ENCODE results near the gene SMKR1. TPM values are rescaled to one million over a fixed set of nuclear protein-coding genes. Genes with fewer than 3 reads are reported as not detected.

Gene SMKR1
- total RNA-seq, 1 experiment from 2014 or later = 0.87 TPM

GRCh38 chr7:129560831-129561230 is 58.5 kb downstream of the SMKR1 start:
- H3K23me2 ChIP-seq (ENCODE audit: insufficient read length, low read depth, low read length, poor library complexity, severe bottlenecking) = no peaks in the 10 kb centered on the region
- H4K8ac ChIP-seq (replicated peaks; ENCODE audit: insufficient read length, low read depth, low read length) = no peak overlapping the region
- peak overlapping the region in 1 of 2 experiments; percentile 8; a peak in 1 of 5 replicates for H3K4me3 Mint-ChIP-seq
- H3K4ac ChIP-seq (ENCODE audit: low read depth, low read length) = no peak overlapping the region
- H3K4me1 Mint-ChIP-seq = peaks cover 21 to 32% of the 10 kb centered on the region in 2 experiments
- no peak overlapping the region for H2BK120ac ChIP-seq (ENCODE audit: low read depth, low read length, poor library complexity, severe bottlenecking)
- H2AK5ac ChIP-seq (ENCODE audit: insufficient read length, low read length) = no peak overlapping the region
- no peaks in the 10 kb centered on the region for H3K36me3 Mint-ChIP-seq (ENCODE audit: insufficient read depth in 1 of 3, low read depth in 3 of 3)
- H3K4me2 ChIP-seq (ENCODE audit: insufficient read depth, insufficient read length, low read length) = no peak overlapping the region
- no peak overlapping the region for H4K91ac ChIP-seq (ENCODE audit: insufficient read length, low read depth, low read length)
- no peaks in the 10 kb centered on the region for H3K79me2 ChIP-seq (ENCODE audit: insufficient read depth, low read length)
- H3K23ac ChIP-seq (ENCODE audit: insufficient read length, low read depth, low read length) = no peak overlapping the region
- H3K14ac ChIP-seq (ENCODE audit: insufficient read depth, low read length) = no peak overlapping the region
- H2BK20ac ChIP-seq (ENCODE audit: low read depth, low read length, poor library complexity, severe bottlenecking) = no peak overlapping the region
- no peak for DNase-seq
- no peak overlapping the region for H2BK5ac ChIP-seq (ENCODE audit: insufficient read length, low read length)
- H4K5ac ChIP-seq (ENCODE audit: insufficient read length, low read depth, low read length) = no peak overlapping the region
- H2AFZ ChIP-seq (ENCODE audit: low read length) = no peak overlapping the region
- TF ChIP-seq, protein P1, sequence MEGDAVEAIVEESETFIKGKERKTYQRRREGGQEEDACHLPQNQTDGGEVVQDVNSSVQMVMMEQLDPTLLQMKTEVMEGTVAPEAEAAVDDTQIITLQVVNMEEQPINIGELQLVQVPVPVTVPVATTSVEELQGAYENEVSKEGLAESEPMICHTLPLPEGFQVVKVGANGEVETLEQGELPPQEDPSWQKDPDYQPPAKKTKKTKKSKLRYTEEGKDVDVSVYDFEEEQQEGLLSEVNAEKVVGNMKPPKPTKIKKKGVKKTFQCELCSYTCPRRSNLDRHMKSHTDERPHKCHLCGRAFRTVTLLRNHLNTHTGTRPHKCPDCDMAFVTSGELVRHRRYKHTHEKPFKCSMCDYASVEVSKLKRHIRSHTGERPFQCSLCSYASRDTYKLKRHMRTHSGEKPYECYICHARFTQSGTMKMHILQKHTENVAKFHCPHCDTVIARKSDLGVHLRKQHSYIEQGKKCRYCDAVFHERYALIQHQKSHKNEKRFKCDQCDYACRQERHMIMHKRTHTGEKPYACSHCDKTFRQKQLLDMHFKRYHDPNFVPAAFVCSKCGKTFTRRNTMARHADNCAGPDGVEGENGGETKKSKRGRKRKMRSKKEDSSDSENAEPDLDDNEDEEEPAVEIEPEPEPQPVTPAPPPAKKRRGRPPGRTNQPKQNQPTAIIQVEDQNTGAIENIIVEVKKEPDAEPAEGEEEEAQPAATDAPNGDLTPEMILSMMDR (conservative IDR thresholded peaks at IDR 0.05) = no peak
- no peak overlapping the region for H3K27ac ChIP-seq (ENCODE audit: insufficient read length, low read depth, low read length)
- H3K9ac ChIP-seq (ENCODE audit: extremely low read depth, insufficient read length, low read length) = no peak overlapping the region
- no peak overlapping the region for H3K27ac Mint-ChIP-seq
- H2BK12ac ChIP-seq (ENCODE audit: insufficient read length, low read depth, low read length) = no peak overlapping the region
- no peak overlapping the region for H3K18ac ChIP-seq (ENCODE audit: insufficient read length, low read depth, low read length)
- no peaks in the 10 kb centered on the region for H3K9me3 Mint-ChIP-seq
- no peak overlapping the region for H3K56ac ChIP-seq (ENCODE audit: insufficient read length, low read depth, low read length)
- H3K27me3 Mint-ChIP-seq (ENCODE audit: low read depth) = peaks cover 14% of the 10 kb centered on the region; the same call in 1 of the 2 replicates
- no peaks in the 10 kb centered on the region; the same call in 1 of the 2 replicates for H3K27me3 ChIP-seq (ENCODE audit: insufficient read depth, low read length)
- no CpG with 5 or more reads among the region's 5 CpGs for WGBS (ENCODE audit: extremely low coverage, insufficient read length, low lambda C conversion rate)
- peaks cover 12% of the 10 kb centered on the region for H3K4me1 ChIP-seq (ENCODE audit: insufficient read depth, low read length)
- H4K20me1 ChIP-seq (ENCODE audit: control insufficient read depth, insufficient read depth, insufficient read length) = no peaks in the 10 kb centered on the region
- H3K9me3 ChIP-seq (ENCODE audit: control insufficient read depth, low read depth, low read length) = no peaks in the 10 kb centered on the region
- H3T11ph ChIP-seq (ENCODE audit: low read length) = no peak overlapping the region
- H2BK15ac ChIP-seq (ENCODE audit: low read depth, low read length) = no peak overlapping the region
- no peaks in the 10 kb centered on the region for H3K79me1 ChIP-seq (ENCODE audit: insufficient read depth, low read depth, low read length, poor library complexity, severe bottlenecking)
